CD14-positive monocyte (primary cell): ENCODE results near the gene POLK. TPM values are rescaled to one million over a fixed set of nuclear protein-coding genes. Genes with fewer than 3 reads are reported as not detected.

Experiments
- DNase-seq, 3 donors: peaks; one replicate each; pipeline ENCODE4 v3.0.0-alpha.2; 2011 to 2022
- H2AFZ ChIP-seq: 2 replicates; pipeline ENCODE4 v1.6.0; 2012; ENCODE audit warnings: mild to moderate bottlenecking, low read depth, low read length, inconsistent platforms; ENCODE audit not compliant: insufficient read depth, poor library complexity, severe bottlenecking
- H3K27ac ChIP-seq, 2 donors: 1 replicate in 1 of 2; 2 replicates in 1 of 2; pipeline ENCODE4 v1.5.1; 2012 to 2013; ENCODE audit warnings: low read length in 2 of 2, control low read depth in 1 of 2, inconsistent platforms in 1 of 2, low read depth in 1 of 2, mild to moderate bottlenecking in 1 of 2
- H3K27me3 ChIP-seq, 2 donors: one replicate each; pipeline versions ENCODE4 v1.6.0 to v1.6.1; 2011 to 2013; ENCODE audit warnings: low read length in 2 of 2; ENCODE audit not compliant: control insufficient read depth in 2 of 2, insufficient read depth in 2 of 2
- H3K36me3 ChIP-seq, 2 donors: replicated peaks in 1 of 2; 1 replicate in 1 of 2; 2 replicates in 1 of 2; pipeline versions ENCODE4 v1.5.1 to v1.6.1; 2012 to 2013; ENCODE audit warnings: low read length in 2 of 2, control low read depth in 1 of 2, inconsistent platforms in 1 of 2, mild to moderate bottlenecking in 1 of 2; ENCODE audit not compliant: insufficient read depth in 2 of 2, control insufficient read depth in 1 of 2
- H3K4me1 ChIP-seq, 2 donors: 1 replicate in 1 of 2; 2 replicates in 1 of 2; pipeline versions ENCODE4 v1.5.1 to v1.6.1; 2012 to 2013; ENCODE audit warnings: low read length in 2 of 2, control low read depth in 1 of 2, inconsistent platforms in 1 of 2, mild to moderate bottlenecking in 1 of 2, moderate library complexity in 1 of 2; ENCODE audit not compliant: insufficient read depth in 2 of 2, control insufficient read depth in 1 of 2
- H3K4me2 ChIP-seq: replicated peaks from 2 replicates; pipeline ENCODE3; 2012; ENCODE audit warnings: low read length, moderate library complexity, mild to moderate bottlenecking; ENCODE audit not compliant: poor library complexity, severe bottlenecking; ENCODE audit errors: extremely low read depth
- H3K4me3 ChIP-seq, 3 experiments: fragments of 200-600 bp in 1 of 3; sonication (generic) in 1 of 3; replicated peaks in 1 of 3; 1 replicate in 2 of 3; 2 replicates in 1 of 3; pipeline ENCODE4 v1.5.1; 2011 to 2013; ENCODE audit warnings: low read length in 3 of 3, mild to moderate bottlenecking in 3 of 3, control low read depth in 2 of 3, low read depth in 2 of 3, inconsistent platforms in 1 of 3, moderate library complexity in 1 of 3
- H3K79me2 ChIP-seq: 2 replicates; pipeline ENCODE4 v1.6.0; 2012; ENCODE audit warnings: mild to moderate bottlenecking, control low read depth, inconsistent platforms, low read length, moderate library complexity; ENCODE audit not compliant: insufficient read depth
- H3K9ac ChIP-seq: 2 replicates; pipeline ENCODE4 v1.6.0; 2017; ENCODE audit warnings: low read length, mild to moderate bottlenecking; ENCODE audit not compliant: insufficient read depth, poor library complexity, severe bottlenecking
- H3K9me3 ChIP-seq, 2 donors: replicated peaks in 1 of 2; 1 replicate in 1 of 2; 2 replicates in 1 of 2; pipeline versions ENCODE4 v1.5.1 to v1.6.1; 2012 to 2013; ENCODE audit warnings: low read length in 2 of 2, control low read depth in 1 of 2; ENCODE audit not compliant: control insufficient read depth in 1 of 2, insufficient read depth in 1 of 2
- H4K20me1 ChIP-seq: 2 replicates; pipeline ENCODE4 v1.6.0; 2012; ENCODE audit warnings: mild to moderate bottlenecking, low read length, control low read depth, moderate library complexity; ENCODE audit not compliant: insufficient read depth
- H3K27ac Mint-ChIP-seq, 7 donors: one replicate each; pipeline ENCODE4 v1.8.0; 2020; ENCODE audit warnings: mild to moderate bottlenecking in 7 of 7, mixed read lengths in 7 of 7, moderate library complexity in 6 of 7, inconsistent platforms in 2 of 7
- H3K27me3 Mint-ChIP-seq, 3 donors: one replicate each; pipeline ENCODE4 v1.8.0; 2021 to 2022; ENCODE audit warnings: low read depth in 3 of 3, mild to moderate bottlenecking in 3 of 3, mixed read lengths in 3 of 3, moderate library complexity in 3 of 3, inconsistent platforms in 1 of 3
- H3K36me3 Mint-ChIP-seq, 2 donors: one replicate each; pipeline ENCODE4 v1.8.0; 2020; ENCODE audit warnings: mixed read lengths in 2 of 2, inconsistent platforms in 1 of 2, mild to moderate bottlenecking in 1 of 2
- H3K4me1 Mint-ChIP-seq: one replicate; pipeline ENCODE4 v1.8.0; 2020; ENCODE audit warnings: mild to moderate bottlenecking, mixed read lengths
- H3K4me3 Mint-ChIP-seq, 2 donors: one replicate each; pipeline ENCODE4 v1.8.0; 2020; ENCODE audit warnings: mild to moderate bottlenecking in 2 of 2, mixed read lengths in 2 of 2, moderate library complexity in 1 of 2
- H3K9me3 Mint-ChIP-seq, 7 donors: one replicate each; pipeline ENCODE4 v1.8.0; 2020 to 2022; ENCODE audit warnings: mixed read lengths in 7 of 7, mild to moderate bottlenecking in 6 of 7, moderate library complexity in 6 of 7, inconsistent platforms in 2 of 7
- WGBS: methylation state at CpG from one replicate; pipeline ENCODE4 v1.1.5; 2013; ENCODE audit warnings: missing lambda C conversion rate; ENCODE audit not compliant: insufficient coverage; 5-methylcytosine and 5-hydroxymethylcytosine counted together
- intact Hi-C, 2 donors: fragments of 100-400 bp; cut with micrococcal nuclease; formaldehyde crosslinking; loops; one replicate each; pipeline versions ENCODE4 v1.15.0 to v1.15.1; 2023
- polyA plus RNA-seq, 3 donors: library from polyadenylated mRNA; depleted of rRNA in 1 of 3; unstranded in 2 of 3; stranded (reverse) in 1 of 3; fragments of 300-500 nt in 2 of 3; fragments of >200 nt in 1 of 3; fragmentation: Illumina TruSeq in 2 of 3; gene quantifications; 1 replicate in 2 of 3; 2 replicates in 1 of 3; pipeline ENCODE4 v1.2.3, GENCODE V29; 2012 to 2021
- TF ChIP-seq, protein P1 (sequence below): fragments of 200-600 bp; IDR thresholded peaks from one replicate; pipeline ENCODE4 v1.8.0; 2022; ENCODE audit warnings: antibody characterized with exemption, mild to moderate bottlenecking

The POLK gene
- polyA plus RNA-seq, 3 donors: 18.1 to 27.2 (median 22.3) TPM

DNA sequence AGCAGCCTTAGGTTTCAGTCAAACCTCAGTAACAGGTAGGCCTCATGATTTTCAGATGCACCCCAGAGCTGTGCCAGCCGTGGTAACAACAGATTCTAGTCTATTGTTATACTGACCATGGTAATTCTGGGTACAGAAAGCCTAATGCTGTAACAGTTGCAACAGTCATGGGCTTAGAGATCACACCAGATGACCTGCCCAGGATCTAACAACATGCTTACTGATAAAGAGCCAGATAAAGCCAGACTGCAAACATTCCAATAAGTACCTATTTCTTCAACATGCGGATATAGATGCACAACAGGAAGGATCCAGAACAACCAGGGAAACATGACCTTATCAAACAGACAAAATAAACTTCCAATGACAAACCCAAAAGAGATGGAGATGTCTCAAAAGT is 43.1 kb upstream of the POLK start:
- Histone ChIP-seq H3K9ac (no peak overlapping the region), H3K4me1 (peaks cover 0 to 6% of the 10 kb centered on the region in 2 donors), H3K9me3 (peaks cover 0 to 22% of the 10 kb centered on the region in 2 donors), H3K27me3 (no peaks in the 10 kb centered on the region), H3K27ac (no peak overlapping the region), H3K4me3 (no peak overlapping the region), H4K20me1 (peaks cover 100% of the 10 kb centered on the region), H3K36me3 (no peaks in the 10 kb centered on the region), H3K4me2 (no peak overlapping the region), H3K79me2 (peaks cover 100% of the 10 kb centered on the region), H2AFZ (no peak overlapping the region)
- no peaks in the 10 kb centered on the region for H3K27me3 Mint-ChIP-seq
- WGBS: 92% methylated on average over 2 of the region's 2 CpGs
- H3K27ac Mint-ChIP-seq: no peak overlapping the region
- H3K36me3 Mint-ChIP-seq: peaks cover 17 to 26% of the 10 kb centered on the region in 2 donors
- TF ChIP-seq, protein P1, sequence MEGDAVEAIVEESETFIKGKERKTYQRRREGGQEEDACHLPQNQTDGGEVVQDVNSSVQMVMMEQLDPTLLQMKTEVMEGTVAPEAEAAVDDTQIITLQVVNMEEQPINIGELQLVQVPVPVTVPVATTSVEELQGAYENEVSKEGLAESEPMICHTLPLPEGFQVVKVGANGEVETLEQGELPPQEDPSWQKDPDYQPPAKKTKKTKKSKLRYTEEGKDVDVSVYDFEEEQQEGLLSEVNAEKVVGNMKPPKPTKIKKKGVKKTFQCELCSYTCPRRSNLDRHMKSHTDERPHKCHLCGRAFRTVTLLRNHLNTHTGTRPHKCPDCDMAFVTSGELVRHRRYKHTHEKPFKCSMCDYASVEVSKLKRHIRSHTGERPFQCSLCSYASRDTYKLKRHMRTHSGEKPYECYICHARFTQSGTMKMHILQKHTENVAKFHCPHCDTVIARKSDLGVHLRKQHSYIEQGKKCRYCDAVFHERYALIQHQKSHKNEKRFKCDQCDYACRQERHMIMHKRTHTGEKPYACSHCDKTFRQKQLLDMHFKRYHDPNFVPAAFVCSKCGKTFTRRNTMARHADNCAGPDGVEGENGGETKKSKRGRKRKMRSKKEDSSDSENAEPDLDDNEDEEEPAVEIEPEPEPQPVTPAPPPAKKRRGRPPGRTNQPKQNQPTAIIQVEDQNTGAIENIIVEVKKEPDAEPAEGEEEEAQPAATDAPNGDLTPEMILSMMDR: no peak
- DNase-seq: no peak
- intact Hi-C loops: no loop called here
- H3K9me3 Mint-ChIP-seq: peaks cover 9 to 24% (median 16%) of the 10 kb centered on the region in 7 donors
- no peak overlapping the region for H3K4me3 Mint-ChIP-seq
- peaks cover 25% of the 10 kb centered on the region for H3K4me1 Mint-ChIP-seq

DNA sequence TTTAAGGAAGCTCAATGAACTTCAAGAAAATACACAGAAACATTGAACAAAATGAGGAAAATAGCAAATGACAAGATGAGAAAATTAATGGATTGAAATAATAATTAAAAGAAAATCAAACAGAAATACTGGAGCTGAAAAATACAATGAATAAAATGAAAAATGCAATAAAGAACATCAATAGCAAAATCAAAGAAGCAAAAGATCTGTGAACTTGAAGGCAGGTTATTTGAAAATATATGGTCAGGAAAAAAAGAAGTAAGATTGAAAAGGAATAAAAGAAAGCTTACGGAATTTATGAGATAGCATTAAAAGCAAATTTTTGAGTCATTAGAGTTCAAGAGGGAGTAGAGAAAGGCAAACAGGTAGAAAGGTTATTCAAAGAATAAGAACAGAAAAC is 42.7 kb upstream of the POLK start:
- H3K4me3 Mint-ChIP-seq: no peak overlapping the region
- WGBS: no CpG with 5 or more reads among the region's 1 CpG
- H3K27ac Mint-ChIP-seq: no peak overlapping the region
- Histone ChIP-seq H3K9me3 (peaks cover 0 to 22% of the 10 kb centered on the region in 2 donors), H3K79me2 (peaks cover 96% of the 10 kb centered on the region), H4K20me1 (peaks cover 100% of the 10 kb centered on the region), H3K4me1 (peaks cover 0 to 2% of the 10 kb centered on the region in 2 donors), H3K27me3 (no peaks in the 10 kb centered on the region), H3K36me3 (no peaks in the 10 kb centered on the region), H3K27ac (no peak overlapping the region), H3K9ac (no peak overlapping the region), H3K4me2 (no peak overlapping the region), H2AFZ (no peak overlapping the region), H3K4me3 (no peak overlapping the region)
- peaks cover 21% of the 10 kb centered on the region for H3K4me1 Mint-ChIP-seq
- no peak for DNase-seq
- H3K9me3 Mint-ChIP-seq: peaks cover 9 to 23% (median 16%) of the 10 kb centered on the region in 7 donors
- intact Hi-C loops: no loop called here
- H3K36me3 Mint-ChIP-seq: peaks cover 19 to 25% of the 10 kb centered on the region in 2 donors
- no peaks in the 10 kb centered on the region for H3K27me3 Mint-ChIP-seq
- TF ChIP-seq, protein P1: no peak
